PC-9 (cell line): Measurements from ENCODE around the gene POLR2F.

Experiments
- CTCF ChIP-seq: fragments of 200-600 bp; sonication (generic); conservative IDR thresholded peaks from 2 replicates; pipeline ENCODE4 v1.6.1; 2017; ENCODE audit warnings: mixed run types, antibody characterized with exemption, mild to moderate bottlenecking, moderate library complexity
- EZH2 ChIP-seq: fragments of 200-600 bp; sonication (generic); IDR thresholded peaks from 2 replicates; pipeline ENCODE4 v1.8.0; 2017; ENCODE audit warnings: antibody characterized with exemption, low read depth

GRCh38 chr22:37971475-37972434 lies 18.3 kb downstream of the POLR2F start:
- TF ChIP-seq CTCF (no peak), EZH2 (no peak)
